ENCODE results near the gene GALM.
"Not testable (repeated sequence)": the region's sequence is repeated elsewhere in the genome, so short reads cannot be mapped to it uniquely, and the experiment has no call there.

Gene GALM

DNA sequence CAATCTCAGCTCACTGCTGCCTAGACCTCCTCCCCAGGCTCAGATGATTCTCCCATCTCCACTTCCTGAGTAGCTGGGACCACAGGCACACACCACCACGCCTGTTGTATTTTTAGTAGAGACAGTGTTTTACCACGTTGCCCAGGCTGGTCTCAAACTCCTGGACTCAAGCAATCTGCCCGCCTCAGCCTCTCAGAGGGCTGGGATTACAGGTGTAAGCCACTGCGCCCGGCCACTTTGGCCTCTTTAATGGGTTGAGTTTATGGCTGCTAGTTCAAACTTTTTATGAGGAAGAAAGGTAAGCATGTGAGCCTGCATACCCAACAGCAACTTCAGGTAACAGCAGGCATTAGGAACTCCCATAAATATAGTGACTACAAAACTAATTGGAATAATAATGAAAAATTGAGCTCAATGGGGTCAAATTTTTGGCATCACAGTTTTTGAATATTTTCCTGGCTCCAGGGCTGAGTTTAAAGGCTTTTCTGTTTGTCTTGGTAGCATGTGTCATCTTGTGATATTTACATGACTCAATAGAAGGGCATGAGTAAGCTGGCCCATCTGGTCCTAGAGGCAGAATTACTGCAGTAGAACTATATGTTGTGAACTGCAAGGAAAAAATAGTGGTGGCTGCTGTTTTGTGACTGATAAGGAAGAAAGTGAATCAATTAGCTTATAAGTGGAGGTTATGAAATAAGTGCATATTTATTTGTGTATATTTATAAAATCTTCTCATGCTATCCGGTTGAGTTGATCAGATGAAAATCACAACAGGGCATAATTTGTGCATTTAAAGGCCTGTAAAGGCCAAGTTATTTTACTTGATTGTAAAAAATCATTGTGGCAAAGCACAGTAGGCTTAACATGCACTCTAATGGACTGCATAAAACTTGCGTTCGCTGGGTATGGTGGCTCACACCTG lies 24.8 kb downstream of the GALM start:
- Histone ChIP-seq H3K4me1 (ENCODE audit: control insufficient read depth in 1 of 2, insufficient read depth in 2 of 2, low read length in 2 of 2) (no peaks in the 10 kb centered on the region), H3K36me3 (ENCODE audit: control insufficient read depth in 1 of 2, insufficient read depth in 2 of 2, low read length in 2 of 2) (peaks cover 4 to 20% of the 10 kb centered on the region in 2 donors), H3K9me3 (ENCODE audit: control insufficient read depth in 1 of 2, low read length in 2 of 2) (no peaks in the 10 kb centered on the region), H3K27ac (ENCODE audit: low read length) (no peak overlapping the region), H3K4me3 (ENCODE audit: low read depth in 1 of 2, low read length in 2 of 2) (no peak overlapping the region), H3K27me3 (ENCODE audit: low read depth, low read length) (no peaks in the 10 kb centered on the region)

- Histone ChIP-seq H3K9me3 (ENCODE audit: control insufficient read depth in 1 of 2, low read length in 2 of 2) (no peaks in the 10 kb centered on the region), H3K27me3 (ENCODE audit: low read depth, low read length) (no peaks in the 10 kb centered on the region), H3K4me1 (ENCODE audit: control insufficient read depth in 1 of 2, insufficient read depth in 2 of 2, low read length in 2 of 2) (no peaks in the 10 kb centered on the region), H3K4me3 (ENCODE audit: low read depth in 1 of 2, low read length in 2 of 2) (no peak overlapping the region), H3K27ac (ENCODE audit: low read length) (no peak overlapping the region), H3K36me3 (ENCODE audit: control insufficient read depth in 1 of 2, insufficient read depth in 2 of 2, low read length in 2 of 2) (peaks cover 4 to 15% of the 10 kb centered on the region in 2 donors)
Measured at GRCh38 chr2:38691994-38692393, 26.1 kb downstream of the GALM start.

- no peaks in the 10 kb centered on the region for H3K27me3 ChIP-seq (ENCODE audit: low read depth, low read length)
- H3K4me3 ChIP-seq (ENCODE audit: low read depth in 1 of 2, low read length in 2 of 2), result no peak overlapping the region
- no peaks in the 10 kb centered on the region for H3K4me1 ChIP-seq (ENCODE audit: control insufficient read depth in 1 of 2, insufficient read depth in 2 of 2, low read length in 2 of 2)
- no peaks in the 10 kb centered on the region for H3K9me3 ChIP-seq (ENCODE audit: control insufficient read depth in 1 of 2, low read length in 2 of 2)
- H3K36me3 ChIP-seq (ENCODE audit: control insufficient read depth in 1 of 2, insufficient read depth in 2 of 2, low read length in 2 of 2), result peaks cover 4 to 13% of the 10 kb centered on the region in 2 donors
- H3K27ac ChIP-seq (ENCODE audit: low read length), result no peak overlapping the region
Measured at GRCh38 chr2:38692636-38693318, 26.9 kb downstream of the GALM start.

- peaks cover 0 to 4% of the 10 kb centered on the region in 2 donors for H3K4me1 ChIP-seq (ENCODE audit: control insufficient read depth in 1 of 2, insufficient read depth in 2 of 2, low read length in 2 of 2)
- no peaks in the 10 kb centered on the region for H3K27me3 ChIP-seq (ENCODE audit: low read depth, low read length)
- no peaks in the 10 kb centered on the region for H3K9me3 ChIP-seq (ENCODE audit: control insufficient read depth in 1 of 2, low read length in 2 of 2)
- no peak overlapping the region for H3K27ac ChIP-seq (ENCODE audit: low read length)
- peaks cover 0 to 8% of the 10 kb centered on the region in 2 donors for H3K36me3 ChIP-seq (ENCODE audit: control insufficient read depth in 1 of 2, insufficient read depth in 2 of 2, low read length in 2 of 2)
- H3K4me3 ChIP-seq (ENCODE audit: low read depth in 1 of 2, low read length in 2 of 2), result no peak overlapping the region
Measured at GRCh38 chr2:38697116-38697840, 31.4 kb downstream of the GALM start.

- no peaks in the 10 kb centered on the region for H3K9me3 ChIP-seq (ENCODE audit: control insufficient read depth in 1 of 2, low read length in 2 of 2)
- peaks cover 0 to 4% of the 10 kb centered on the region in 2 donors for H3K4me1 ChIP-seq (ENCODE audit: control insufficient read depth in 1 of 2, insufficient read depth in 2 of 2, low read length in 2 of 2)
- no peak overlapping the region for H3K4me3 ChIP-seq (ENCODE audit: low read depth in 1 of 2, low read length in 2 of 2)
- H3K36me3 ChIP-seq (ENCODE audit: control insufficient read depth in 1 of 2, insufficient read depth in 2 of 2, low read length in 2 of 2), result peaks cover 0 to 8% of the 10 kb centered on the region in 2 donors
- no peak overlapping the region for H3K27ac ChIP-seq (ENCODE audit: low read length)
- H3K27me3 ChIP-seq (ENCODE audit: low read depth, low read length), result no peaks in the 10 kb centered on the region
Measured at GRCh38 chr2:38698467-38699003, 32.6 kb downstream of the GALM start.

- H3K27ac ChIP-seq (ENCODE audit: low read length), result no peak overlapping the region
- no peaks in the 10 kb centered on the region for H3K36me3 ChIP-seq (ENCODE audit: control insufficient read depth in 1 of 2, insufficient read depth in 2 of 2, low read length in 2 of 2)
- H3K9me3 ChIP-seq (ENCODE audit: control insufficient read depth in 1 of 2, low read length in 2 of 2), result no peaks in the 10 kb centered on the region
- H3K27me3 ChIP-seq (ENCODE audit: low read depth, low read length), result no peaks in the 10 kb centered on the region
- no peak overlapping the region for H3K4me3 ChIP-seq (ENCODE audit: low read depth in 1 of 2, low read length in 2 of 2)
- peaks cover 0 to 4% of the 10 kb centered on the region in 2 donors for H3K4me1 ChIP-seq (ENCODE audit: control insufficient read depth in 1 of 2, insufficient read depth in 2 of 2, low read length in 2 of 2)
Measured at GRCh38 chr2:38700113-38700785, 34.3 kb downstream of the GALM start.

GRCh38 chr2:38700881-38701458 lies 35.1 kb downstream of the GALM start:
- Histone ChIP-seq H3K9me3 (ENCODE audit: control insufficient read depth in 1 of 2, low read length in 2 of 2) (no peaks in the 10 kb centered on the region), H3K27ac (ENCODE audit: low read length) (no peak overlapping the region), H3K27me3 (ENCODE audit: low read depth, low read length) (no peaks in the 10 kb centered on the region), H3K4me1 (ENCODE audit: control insufficient read depth in 1 of 2, insufficient read depth in 2 of 2, low read length in 2 of 2) (peaks cover 0 to 4% of the 10 kb centered on the region in 2 donors), H3K4me3 (ENCODE audit: low read depth in 1 of 2, low read length in 2 of 2) (no peak overlapping the region), H3K36me3 (ENCODE audit: control insufficient read depth in 1 of 2, insufficient read depth in 2 of 2, low read length in 2 of 2) (no peaks in the 10 kb centered on the region)

DNA sequence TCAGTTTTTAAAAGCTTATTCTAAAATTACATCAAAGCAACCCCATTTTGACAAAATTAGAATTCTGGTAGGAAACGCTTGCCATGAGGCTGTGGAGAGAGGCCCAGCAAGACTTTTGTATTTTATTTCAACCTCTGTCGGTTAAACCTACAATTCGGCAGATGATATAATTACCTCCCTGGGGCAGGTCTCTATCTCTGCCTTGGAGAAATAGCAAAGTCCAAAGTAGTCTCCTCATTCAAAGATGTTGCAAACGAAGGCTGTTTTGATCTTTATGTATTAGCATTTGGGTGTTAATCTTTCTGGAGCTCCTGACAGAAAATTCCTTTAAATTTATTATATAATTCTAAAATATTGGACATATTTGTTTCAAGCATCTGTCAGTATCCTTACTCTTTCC lies 35.6 kb downstream of the GALM start:
- Histone ChIP-seq H3K4me3 (ENCODE audit: low read depth in 1 of 2, low read length in 2 of 2) (no peak overlapping the region), H3K4me1 (ENCODE audit: control insufficient read depth in 1 of 2, insufficient read depth in 2 of 2, low read length in 2 of 2) (peaks cover 0 to 4% of the 10 kb centered on the region in 2 donors), H3K27me3 (ENCODE audit: low read depth, low read length) (no peaks in the 10 kb centered on the region), H3K36me3 (ENCODE audit: control insufficient read depth in 1 of 2, insufficient read depth in 2 of 2, low read length in 2 of 2) (no peaks in the 10 kb centered on the region), H3K27ac (ENCODE audit: low read length) (no peak overlapping the region), H3K9me3 (ENCODE audit: control insufficient read depth in 1 of 2, low read length in 2 of 2) (no peaks in the 10 kb centered on the region)

- Histone ChIP-seq H3K27ac (ENCODE audit: low read length) (no peak overlapping the region), H3K4me3 (ENCODE audit: low read depth in 1 of 2, low read length in 2 of 2) (no peak overlapping the region), H3K27me3 (ENCODE audit: low read depth, low read length) (no peaks in the 10 kb centered on the region), H3K9me3 (ENCODE audit: control insufficient read depth in 1 of 2, low read length in 2 of 2) (no peaks in the 10 kb centered on the region), H3K36me3 (ENCODE audit: control insufficient read depth in 1 of 2, insufficient read depth in 2 of 2, low read length in 2 of 2) (no peaks in the 10 kb centered on the region), H3K4me1 (ENCODE audit: control insufficient read depth in 1 of 2, insufficient read depth in 2 of 2, low read length in 2 of 2) (peaks cover 0 to 4% of the 10 kb centered on the region in 2 donors)
Measured at GRCh38 chr2:38702413-38702812, 36.5 kb downstream of the GALM start.

GRCh38 chr2:38703336-38703735 lies 37.4 kb downstream of the GALM start:
- H3K27me3 ChIP-seq (ENCODE audit: low read depth, low read length); H3K4me3 ChIP-seq (ENCODE audit: low read depth in 1 of 2, low read length in 2 of 2); H3K27ac ChIP-seq (ENCODE audit: low read length): not testable (repeated sequence)

More at GRCh38 chr2:38703336-38703735, 37.4 kb downstream of the GALM start:
- not testable (repeated sequence) for H3K9me3 ChIP-seq (ENCODE audit: control insufficient read depth in 1 of 2, low read length in 2 of 2); H3K4me1 ChIP-seq (ENCODE audit: control insufficient read depth in 1 of 2, insufficient read depth in 2 of 2, low read length in 2 of 2); H3K36me3 ChIP-seq (ENCODE audit: control insufficient read depth in 1 of 2, insufficient read depth in 2 of 2, low read length in 2 of 2)
